Astrocyte (in vitro differentiated cells and primary cell): Measurements from ENCODE around the gene C19orf38.

Experiments
- EZH2 ChIP-seq: IDR thresholded peaks from 2 replicates; pipeline ENCODE4 v1.6.1; 2012; ENCODE audit warnings: mild to moderate bottlenecking, low read length, inconsistent platforms; ENCODE audit not compliant: insufficient read depth
- TF ChIP-seq, protein P1 (sequence below): IDR thresholded peaks from 2 replicates; pipeline ENCODE4 v1.5.1; 2011; ENCODE audit warnings: low read depth, mild to moderate bottlenecking, inconsistent platforms, low read length, moderate library complexity; ENCODE audit not compliant: insufficient read depth

DNA sequence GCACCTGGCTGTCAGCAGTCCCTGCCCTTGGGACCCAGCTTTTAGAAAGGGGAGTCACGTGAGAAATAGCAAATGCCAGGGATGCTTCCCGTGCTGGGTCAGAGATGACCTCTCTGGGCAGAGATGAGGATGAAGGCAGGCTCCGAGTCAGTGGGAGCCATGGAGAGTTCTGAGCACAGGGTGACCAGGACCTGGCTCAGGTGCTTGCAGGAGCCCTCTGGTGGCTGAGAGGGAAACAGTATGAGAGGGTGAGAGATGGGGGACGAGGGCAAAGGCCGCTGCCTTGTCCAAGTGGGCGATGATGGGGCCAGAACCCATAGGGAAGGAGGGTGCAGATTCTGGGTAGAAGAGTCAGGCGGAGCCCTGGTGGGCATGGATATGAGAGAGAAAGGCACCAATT, 28.0 kb upstream of the C19orf38 start:
- TF ChIP-seq, protein P1, sequence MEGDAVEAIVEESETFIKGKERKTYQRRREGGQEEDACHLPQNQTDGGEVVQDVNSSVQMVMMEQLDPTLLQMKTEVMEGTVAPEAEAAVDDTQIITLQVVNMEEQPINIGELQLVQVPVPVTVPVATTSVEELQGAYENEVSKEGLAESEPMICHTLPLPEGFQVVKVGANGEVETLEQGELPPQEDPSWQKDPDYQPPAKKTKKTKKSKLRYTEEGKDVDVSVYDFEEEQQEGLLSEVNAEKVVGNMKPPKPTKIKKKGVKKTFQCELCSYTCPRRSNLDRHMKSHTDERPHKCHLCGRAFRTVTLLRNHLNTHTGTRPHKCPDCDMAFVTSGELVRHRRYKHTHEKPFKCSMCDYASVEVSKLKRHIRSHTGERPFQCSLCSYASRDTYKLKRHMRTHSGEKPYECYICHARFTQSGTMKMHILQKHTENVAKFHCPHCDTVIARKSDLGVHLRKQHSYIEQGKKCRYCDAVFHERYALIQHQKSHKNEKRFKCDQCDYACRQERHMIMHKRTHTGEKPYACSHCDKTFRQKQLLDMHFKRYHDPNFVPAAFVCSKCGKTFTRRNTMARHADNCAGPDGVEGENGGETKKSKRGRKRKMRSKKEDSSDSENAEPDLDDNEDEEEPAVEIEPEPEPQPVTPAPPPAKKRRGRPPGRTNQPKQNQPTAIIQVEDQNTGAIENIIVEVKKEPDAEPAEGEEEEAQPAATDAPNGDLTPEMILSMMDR = no peak
- TF ChIP-seq EZH2 = no peak
